Urinary bladder (tissue), 4 donors: ENCODE measurements around the gene GDF15. TPM values are rescaled to one million over a fixed set of nuclear protein-coding genes. Genes with fewer than 3 reads are reported as not detected.
A peak's percentile ranks its signal among the peaks of the same experiment; 100 is the strongest.
"Not testable (repeated sequence)": the region's sequence is repeated elsewhere in the genome, so short reads cannot be mapped to it uniquely, and the experiment has no call there.

Experiments
- DNase-seq: peaks from one replicate; pipeline ENCODE4 v3.0.0-alpha.2; 2015; ENCODE audit errors: extremely low spot score
- H3K27ac ChIP-seq: one replicate; pipeline ENCODE4 v1.5.1; 2013; ENCODE audit warnings: low read depth, mild to moderate bottlenecking, moderate library complexity
- H3K36me3 ChIP-seq: one replicate; pipeline ENCODE4 v1.6.1; 2013; ENCODE audit warnings: mild to moderate bottlenecking, moderate library complexity; ENCODE audit not compliant: insufficient read depth
- H3K4me1 ChIP-seq: one replicate; pipeline ENCODE4 v1.6.1; 2013; ENCODE audit warnings: mild to moderate bottlenecking, moderate library complexity; ENCODE audit not compliant: insufficient read depth
- H3K4me3 ChIP-seq: one replicate; pipeline ENCODE4 v1.5.1; 2013; ENCODE audit warnings: low read depth, low read length
- WGBS: extraction: QIAGEN DNeasy Blood & Tissue Kit; methylation state at CpG from one replicate; pipeline ENCODE4 v1.1.7; 2013; 5-methylcytosine and 5-hydroxymethylcytosine counted together
- polyA plus RNA-seq: library from polyadenylated mRNA; stranded (reverse); fragments of 200-250 nt; gene quantifications from one replicate; pipeline ENCODE4 v1.2.3, GENCODE V29; 2013
- total RNA-seq: library from RNA; depleted of rRNA; stranded (reverse); fragments of >200 nt; gene quantifications from one replicate; pipeline ENCODE4 v1.2.3, GENCODE V29; 2014
- donor health status: healthy with polysubstance abuse.
- donor health status: healthy.

GDF15 gene, protein sequence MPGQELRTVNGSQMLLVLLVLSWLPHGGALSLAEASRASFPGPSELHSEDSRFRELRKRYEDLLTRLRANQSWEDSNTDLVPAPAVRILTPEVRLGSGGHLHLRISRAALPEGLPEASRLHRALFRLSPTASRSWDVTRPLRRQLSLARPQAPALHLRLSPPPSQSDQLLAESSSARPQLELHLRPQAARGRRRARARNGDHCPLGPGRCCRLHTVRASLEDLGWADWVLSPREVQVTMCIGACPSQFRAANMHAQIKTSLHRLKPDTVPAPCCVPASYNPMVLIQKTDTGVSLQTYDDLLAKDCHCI
- total RNA-seq, result 12.5 TPM
- polyA plus RNA-seq, result 58.2 TPM

DNA sequence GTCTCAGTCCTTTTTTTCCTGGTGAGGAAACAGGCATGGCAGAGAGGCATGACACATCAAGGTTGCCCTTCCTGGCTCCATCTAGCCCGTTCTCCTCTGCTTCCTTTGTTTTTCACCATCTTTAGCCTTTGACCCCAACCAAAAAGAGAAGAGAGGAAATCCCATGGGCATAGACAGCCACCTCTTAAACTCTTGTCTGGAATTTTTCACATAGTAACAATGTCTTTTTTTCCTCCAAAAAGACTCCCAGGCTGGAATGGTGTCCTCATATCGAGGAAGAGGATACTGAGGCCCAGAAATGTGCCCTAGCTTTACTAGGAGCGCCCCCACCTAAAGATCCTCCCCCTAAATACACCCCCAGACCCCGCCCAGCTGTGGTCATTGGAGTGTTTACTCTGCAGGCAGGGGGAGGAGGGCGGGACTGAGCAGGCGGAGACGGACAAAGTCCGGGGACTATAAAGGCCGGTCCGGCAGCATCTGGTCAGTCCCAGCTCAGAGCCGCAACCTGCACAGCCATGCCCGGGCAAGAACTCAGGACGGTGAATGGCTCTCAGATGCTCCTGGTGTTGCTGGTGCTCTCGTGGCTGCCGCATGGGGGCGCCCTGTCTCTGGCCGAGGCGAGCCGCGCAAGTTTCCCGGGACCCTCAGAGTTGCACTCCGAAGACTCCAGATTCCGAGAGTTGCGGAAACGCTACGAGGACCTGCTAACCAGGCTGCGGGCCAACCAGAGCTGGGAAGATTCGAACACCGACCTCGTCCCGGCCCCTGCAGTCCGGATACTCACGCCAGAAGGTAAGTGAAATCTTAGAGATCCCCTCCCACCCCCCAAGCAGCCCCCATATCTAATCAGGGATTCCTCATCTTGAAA is at the start of gene GDF15:
Gene GDF15 (plus strand): TSS at position 484 of the 868 bp plus-strand sequence. CDS start 32 bp downstream, at position 516.
- H3K4me1 ChIP-seq, result no peaks in the 10 kb centered on the region
- H3K27ac ChIP-seq, result no peak within 1 kb of the TSS
- DNase-seq, result no peak
- no peaks in the 10 kb centered on the region for H3K36me3 ChIP-seq
- H3K4me3 ChIP-seq, result peak within 1 kb of the TSS; percentile 11
- 35% methylated on average over 33 of the region's 33 CpGs for WGBS

DNA sequence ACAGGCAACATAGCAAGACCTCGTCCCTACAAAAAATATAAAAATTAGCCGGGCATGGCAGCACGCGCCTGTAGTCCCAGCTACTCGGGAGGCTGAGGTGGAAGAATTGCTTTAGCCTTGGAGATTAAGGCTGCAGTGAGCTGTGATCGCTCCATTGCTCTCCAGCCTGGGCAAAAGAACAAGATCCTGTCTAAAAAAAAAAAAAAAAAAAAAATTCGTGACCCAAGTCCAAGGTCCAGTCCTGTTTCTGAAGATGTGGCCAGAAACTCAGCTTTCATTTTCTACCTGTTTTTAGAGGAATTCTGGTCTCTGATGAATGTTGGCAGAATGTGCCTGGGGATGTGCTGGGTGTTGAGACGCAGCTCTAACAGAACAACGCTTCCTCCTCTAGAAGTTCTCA is 47.4 kb upstream of the GDF15 start:
- H3K36me3 ChIP-seq, result no peaks in the 10 kb centered on the region
- no peak overlapping the region for H3K27ac ChIP-seq
- WGBS, result 62% methylated on average over 9 of the region's 9 CpGs
- DNase-seq, result no peak
- no peak overlapping the region for H3K4me3 ChIP-seq
- no peaks in the 10 kb centered on the region for H3K4me1 ChIP-seq

DNA sequence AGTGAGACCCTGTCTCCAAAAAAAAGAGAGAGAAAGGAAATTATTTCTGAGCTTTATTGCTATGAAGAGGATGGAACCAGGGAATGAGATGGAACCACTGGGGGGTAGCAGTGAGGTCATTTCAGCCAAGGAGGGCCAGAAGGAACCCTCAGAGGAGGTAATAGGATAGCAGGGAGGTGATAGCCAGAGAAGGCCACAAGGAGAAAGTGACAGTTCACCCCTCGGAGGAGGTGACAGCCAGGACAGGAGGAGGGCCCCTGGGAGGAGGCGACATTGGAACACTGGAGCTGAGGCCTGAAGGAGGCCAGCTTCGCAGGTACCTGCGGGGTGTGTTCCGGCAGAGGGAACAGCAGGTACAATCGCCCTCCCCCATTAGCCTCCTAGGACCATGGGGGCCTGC is 46.2 kb upstream of the GDF15 start:
- Histone ChIP-seq H3K36me3 (no peaks in the 10 kb centered on the region), H3K4me3 (peak overlapping the region; percentile 88), H3K4me1 (no peaks in the 10 kb centered on the region), H3K27ac (no peak overlapping the region)
- DNase-seq, result no peak
- WGBS, result 59% methylated on average over 6 of the region's 6 CpGs

DNA sequence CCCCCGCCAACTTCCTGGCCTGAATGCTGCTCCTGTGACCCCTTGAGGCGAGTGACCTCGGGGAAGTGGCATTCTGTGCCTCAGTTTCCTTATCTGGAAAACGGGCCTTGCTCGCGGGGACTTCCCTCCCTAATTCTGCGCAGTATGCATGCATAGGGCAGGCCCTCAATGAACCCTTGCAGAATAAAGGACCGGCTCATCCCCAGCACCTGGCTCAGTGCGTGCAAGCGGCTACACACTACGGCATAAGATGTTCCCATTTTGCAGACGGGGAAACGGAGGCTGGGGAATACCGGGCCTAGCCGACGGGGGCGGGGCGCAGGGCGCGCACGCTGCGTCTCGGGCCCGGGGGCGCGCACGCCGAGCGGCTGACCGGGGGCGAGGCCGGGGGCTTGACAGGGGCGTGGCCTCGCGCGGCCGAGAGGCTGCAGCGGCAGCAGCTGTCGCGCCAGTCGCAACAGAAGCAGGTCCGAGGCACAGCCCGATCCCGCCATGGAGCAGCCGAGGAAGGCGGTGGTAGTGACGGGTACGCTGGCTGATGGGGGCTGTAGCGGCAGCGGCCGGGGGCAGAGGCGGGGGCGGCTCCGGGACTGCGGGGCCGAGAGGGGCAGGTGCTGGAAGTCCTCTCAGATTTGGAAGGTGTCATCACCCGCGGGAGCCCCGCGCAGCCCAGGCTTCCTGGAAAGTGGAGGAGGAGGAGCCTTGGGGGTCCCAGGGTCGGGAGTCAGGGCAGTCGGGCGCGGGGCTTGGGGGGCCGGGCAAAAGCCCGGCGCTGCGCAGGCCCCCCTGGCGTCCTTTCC is 45.6 kb upstream of the GDF15 start, which contains the start of gene PGPEP1:
Gene PGPEP1 (plus strand): TSS at position 409 of the 800 bp plus-strand sequence. CDS start 84 bp downstream, at position 493.
- DNase-seq, result no peak
- WGBS, result 4% methylated on average over 69 of the region's 69 CpGs
- Histone ChIP-seq H3K36me3 (no peaks in the 10 kb centered on the region), H3K4me3 (peak within 1 kb of the TSS; percentile 88), H3K4me1 (no peaks in the 10 kb centered on the region), H3K27ac (peak within 1 kb of the TSS; percentile 88)

DNA sequence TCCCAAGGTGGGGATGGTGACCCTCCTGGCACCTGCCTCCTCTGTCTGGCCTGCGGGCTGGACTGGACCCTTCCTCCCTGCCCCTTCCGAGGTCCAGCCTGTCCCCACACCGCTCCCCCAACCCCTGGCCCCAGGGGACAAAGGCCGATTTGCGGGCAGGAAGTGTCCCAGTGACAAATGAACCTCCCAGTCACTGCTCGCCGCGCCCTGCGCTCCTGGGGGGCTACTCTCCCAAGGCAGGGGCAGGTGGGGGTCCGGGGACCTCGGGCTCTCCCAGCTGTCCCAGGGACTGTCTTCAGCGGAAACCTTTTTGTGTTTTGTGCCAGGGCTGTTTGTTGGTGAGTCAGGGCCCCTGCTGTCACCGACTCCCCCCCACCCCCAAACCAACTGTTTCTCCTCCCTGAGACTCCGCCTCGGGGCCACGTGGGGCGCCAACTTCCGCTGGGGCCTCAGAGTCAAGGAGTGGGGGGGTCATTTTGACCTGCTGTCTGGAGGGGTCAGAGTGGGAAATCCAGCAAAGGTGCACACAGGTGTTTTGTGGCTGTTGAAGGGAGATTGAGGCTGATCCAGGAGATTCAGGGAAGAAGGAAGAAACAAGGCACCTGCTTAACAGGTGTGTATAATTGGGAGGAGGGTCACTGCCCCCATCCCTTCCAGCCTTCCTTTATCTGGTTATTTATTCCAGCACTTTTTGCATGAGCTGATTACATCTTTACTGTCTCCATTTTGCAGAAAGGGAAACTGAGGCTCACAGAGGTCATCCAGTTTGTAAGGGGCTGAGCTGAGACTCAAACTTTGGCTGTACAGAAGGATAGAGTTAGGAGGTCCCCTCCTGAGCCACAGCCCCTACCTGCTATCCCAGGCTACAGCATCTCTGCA is 44.7 kb upstream of the GDF15 start:
- no peak for DNase-seq
- Histone ChIP-seq H3K36me3 (no peaks in the 10 kb centered on the region), H3K4me1 (no peaks in the 10 kb centered on the region), H3K4me3 (peak overlapping the region; percentile 88), H3K27ac (peak overlapping the region; percentile 88)
- 5% methylated on average over 18 of the region's 18 CpGs for WGBS

DNA sequence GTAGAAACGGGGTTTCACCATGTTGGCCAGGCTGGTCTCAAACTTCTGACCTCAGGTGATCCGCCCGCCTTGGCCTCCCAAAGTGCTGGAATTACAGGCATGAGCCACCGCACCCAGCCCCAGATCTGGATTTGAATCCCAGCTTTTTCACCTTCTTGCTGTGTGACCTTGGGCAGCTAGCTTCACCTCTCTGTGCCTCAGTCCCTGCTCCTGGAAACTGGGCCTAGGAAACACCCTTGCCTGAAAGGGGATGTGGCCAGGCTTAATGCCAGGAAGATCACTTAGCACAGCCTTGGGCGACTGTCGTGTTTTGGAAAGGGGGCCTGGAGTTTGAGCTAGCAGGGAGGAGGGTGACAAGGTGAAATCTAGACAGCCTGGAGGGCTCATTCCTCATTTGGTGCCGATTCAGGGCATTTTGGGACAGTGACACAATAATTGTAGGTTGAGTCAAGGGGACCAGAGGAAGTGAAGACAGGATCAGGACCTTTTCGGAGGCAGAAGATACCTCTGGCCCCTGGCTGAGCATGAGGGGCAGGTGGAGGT is 43.8 kb upstream of the GDF15 start:
- Histone ChIP-seq H3K27ac (no peak overlapping the region), H3K4me1 (no peaks in the 10 kb centered on the region), H3K36me3 (no peaks in the 10 kb centered on the region), H3K4me3 (no peak overlapping the region)
- 85% methylated on average over 8 of the region's 8 CpGs for WGBS
- no peak for DNase-seq

DNA sequence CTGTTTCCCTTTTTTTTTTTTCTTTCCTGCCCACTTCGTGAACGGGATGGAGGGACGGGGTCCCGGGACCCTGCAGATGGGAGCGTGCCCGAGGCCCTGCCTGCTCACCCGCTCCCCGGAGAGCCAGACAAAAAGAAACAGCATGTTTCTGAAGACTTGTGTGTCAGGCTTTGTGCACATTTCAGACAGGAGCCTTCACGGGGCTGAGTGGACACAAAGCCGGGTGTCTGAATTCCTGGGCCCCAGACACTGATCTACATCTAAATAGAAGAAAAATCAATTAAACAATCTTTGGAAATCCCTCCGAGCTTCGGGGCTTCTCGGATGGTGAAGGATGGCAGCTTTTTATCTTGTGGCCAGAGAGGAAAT is 41.4 kb upstream of the GDF15 start:
- Histone ChIP-seq H3K4me1 (no peaks in the 10 kb centered on the region), H3K36me3 (no peaks in the 10 kb centered on the region), H3K4me3 (no peak overlapping the region), H3K27ac (no peak overlapping the region)
- WGBS, result 51% methylated on average over 13 of the region's 13 CpGs
- no peak for DNase-seq

DNA sequence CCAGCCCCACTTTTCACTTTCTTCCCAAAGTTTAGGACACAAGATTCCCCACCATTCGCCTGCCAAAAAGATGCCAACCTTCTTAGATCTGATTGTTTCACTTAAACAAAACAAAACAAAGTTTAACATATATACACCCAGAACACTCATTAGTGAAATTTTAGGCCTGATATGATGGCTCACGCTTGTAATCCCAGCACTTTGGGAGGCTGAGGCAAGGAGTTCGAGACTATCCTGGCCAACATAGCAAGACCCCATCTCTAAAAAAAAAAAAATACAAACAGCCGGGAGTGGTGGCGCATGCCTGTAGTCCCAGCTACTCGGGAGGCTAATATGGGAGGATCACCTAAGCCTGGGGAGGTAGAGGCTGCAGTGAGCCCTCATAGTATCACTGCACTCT is 40.7 kb upstream of the GDF15 start:
- H3K36me3 ChIP-seq, result no peaks in the 10 kb centered on the region
- H3K4me1 ChIP-seq, result no peaks in the 10 kb centered on the region
- 95% methylated on average over 6 of the region's 6 CpGs for WGBS
- H3K4me3 ChIP-seq, result no peak overlapping the region
- no peak overlapping the region for H3K27ac ChIP-seq
- no peak for DNase-seq

DNA sequence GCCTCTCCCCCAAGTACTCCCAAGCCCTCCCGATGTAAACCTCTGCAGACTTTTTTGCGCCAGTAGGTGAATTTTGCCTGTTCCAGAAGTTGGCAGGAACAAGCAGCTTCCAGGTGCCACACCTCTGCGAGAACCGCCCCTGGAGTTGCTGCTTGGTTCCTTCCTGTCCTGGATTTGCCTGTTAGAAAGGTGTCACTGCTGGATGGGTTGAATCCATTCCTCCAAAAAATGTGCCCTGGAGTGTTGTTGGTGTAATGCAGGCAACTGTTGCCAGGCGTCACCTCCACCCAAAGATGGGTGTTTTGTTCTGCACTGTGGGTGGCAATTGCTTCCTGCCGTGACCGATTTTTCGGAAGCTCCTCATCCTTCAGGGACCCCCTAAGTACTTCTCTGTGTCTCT is 39.9 kb upstream of the GDF15 start:
- Histone ChIP-seq H3K36me3 (no peaks in the 10 kb centered on the region), H3K4me3 (no peak overlapping the region), H3K27ac (no peak overlapping the region), H3K4me1 (no peaks in the 10 kb centered on the region)
- DNase-seq, result no peak
- WGBS, result 79% methylated on average over 8 of the region's 8 CpGs

DNA sequence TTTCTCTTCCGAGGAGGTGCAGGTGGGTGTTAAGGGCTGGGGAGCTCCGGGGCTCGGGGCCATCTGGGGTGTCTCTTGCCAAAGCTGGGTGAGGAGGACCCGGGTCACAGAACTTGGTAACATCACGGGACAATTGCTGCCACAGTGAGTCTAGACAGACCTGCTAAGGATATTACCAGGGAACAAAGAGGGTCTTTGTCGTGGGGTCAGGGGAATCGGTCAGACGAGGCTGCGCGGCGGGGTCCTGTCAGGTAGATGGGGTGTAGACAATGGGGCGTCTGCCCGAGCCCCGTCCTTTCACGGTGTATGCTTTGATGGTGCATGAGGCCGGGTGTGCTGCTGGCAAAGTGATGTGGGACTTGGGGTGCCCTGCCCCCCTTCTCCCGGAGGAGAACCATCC is 37.8 kb upstream of the GDF15 start:
- Histone ChIP-seq H3K4me1 (no peaks in the 10 kb centered on the region), H3K4me3 (no peak overlapping the region), H3K36me3 (no peaks in the 10 kb centered on the region), H3K27ac (no peak overlapping the region)
- 90% methylated on average over 17 of the region's 17 CpGs for WGBS
- no peak for DNase-seq

DNA sequence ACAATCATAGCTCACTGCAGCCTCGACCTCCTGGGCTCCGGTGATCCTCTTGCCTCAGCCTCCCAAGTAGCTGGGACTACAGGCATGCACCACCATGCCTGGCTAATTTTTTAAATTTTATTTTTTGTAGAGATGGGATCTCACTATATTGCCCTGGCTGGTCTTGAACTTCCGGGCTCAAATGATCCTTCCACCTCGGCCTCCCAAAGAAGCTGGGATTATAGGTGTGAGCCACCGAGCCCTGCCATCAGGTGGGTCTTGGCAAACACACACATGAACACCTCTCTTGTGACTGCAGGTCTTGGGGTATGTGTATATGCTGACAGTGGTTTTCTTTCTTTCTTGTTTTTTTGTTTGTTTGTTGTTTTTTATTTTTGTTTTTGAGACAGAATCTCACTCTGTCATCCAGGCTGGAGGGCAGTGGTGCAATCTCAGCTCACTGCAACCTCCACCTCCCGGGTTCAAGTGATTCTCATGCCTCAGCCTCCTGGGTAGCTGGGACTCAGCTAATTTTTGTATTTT is 37.1 kb upstream of the GDF15 start:
- WGBS, result 89% methylated on average over 6 of the region's 6 CpGs
- H3K4me1 ChIP-seq, DNase-seq, H3K36me3 ChIP-seq, H3K4me3 ChIP-seq, H3K27ac ChIP-seq: not testable (repeated sequence)

DNA sequence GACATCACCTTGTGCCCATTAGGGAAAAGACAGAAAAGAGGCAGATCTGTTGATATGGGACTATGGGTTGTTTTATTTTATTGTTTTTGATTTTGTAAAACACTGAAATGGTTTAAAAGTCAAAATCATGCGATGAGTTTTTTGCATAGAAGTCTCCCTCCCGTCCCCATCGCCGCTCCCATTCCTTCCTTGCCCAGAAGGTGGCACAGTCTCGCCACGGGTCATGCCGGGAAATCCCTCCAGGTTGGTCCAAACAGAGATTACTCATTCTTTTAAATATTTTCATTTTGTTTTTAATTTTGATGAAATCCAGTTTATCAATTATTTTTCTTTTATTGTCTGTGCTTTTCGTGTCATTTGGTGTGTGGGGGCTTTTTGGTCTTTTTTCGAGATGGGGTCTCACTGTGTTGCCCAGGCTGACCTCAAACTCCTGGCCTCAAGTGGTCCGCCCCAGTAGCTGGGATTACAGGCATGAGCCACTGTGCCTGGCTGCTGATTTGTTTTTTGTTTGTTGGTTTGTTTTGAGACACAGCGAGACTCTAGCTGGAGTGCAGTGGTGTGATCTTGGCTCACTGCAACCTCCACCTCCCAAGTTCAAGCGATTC is 36.3 kb upstream of the GDF15 start:
- no peak for DNase-seq
- no peaks in the 10 kb centered on the region for H3K4me1 ChIP-seq
- WGBS, result 55% methylated on average over 12 of the region's 12 CpGs

More for the DNA sequence above, 36.3 kb upstream of the GDF15 start:
- no peak overlapping the region for H3K4me3 ChIP-seq
- no peak overlapping the region for H3K27ac ChIP-seq
- H3K36me3 ChIP-seq, result no peaks in the 10 kb centered on the region
